Measurements from ENCODE around the gene BSN. TPM values are rescaled to one million over a fixed set of nuclear protein-coding genes. Genes with fewer than 3 reads are reported as not detected.

BSN gene
- total and polyA plus RNA-seq, 2 donors (not counting 1 experiment from before 2014, with no cell fraction given) = 0.03 to 0.20 TPM

GRCh38 chr3:49700453-49701128 is 146.3 kb downstream of the BSN start:
- ChIA-PET POLR2A (no interaction called here), CTCF (interaction anchor here (1.0 to 5.0 kb wide), 4 partner anchors 21 to 161 kb away, joined by 3 to 40 read pairs (median 6); no protein-coding TSS in a partner anchor)
- no peaks in the 10 kb centered on the region for H3K9me3 Mint-ChIP-seq (ENCODE audit: insufficient read depth)
- no peaks in the 10 kb centered on the region for H3K27me3 Mint-ChIP-seq
- Histone ChIP-seq H3K79me2 (ENCODE audit: control insufficient read depth, insufficient read depth, low read length) (no peaks in the 10 kb centered on the region), H2AFZ (ENCODE audit: insufficient read depth, low read depth, low read length, poor library complexity, severe bottlenecking) (no peak overlapping the region), H3K27ac (ENCODE audit: low read length in 2 of 2) (no peak overlapping the region), H3K4me3 (ENCODE audit: control extremely low read depth in 1 of 5, extremely low read depth in 1 of 5, insufficient read depth in 1 of 5, low read depth in 2 of 5, low read length in 4 of 5) (no peak overlapping the region), H3K9me3 (ENCODE audit: control extremely low read depth in 1 of 3, control insufficient read depth in 2 of 3, insufficient read depth in 1 of 3, low read length in 2 of 3) (peaks cover 0 to 3% (median 0%) of the 10 kb centered on the region in 3 donors), H3K4me1 (ENCODE audit: control insufficient read depth in 2 of 2, insufficient read depth in 2 of 2, low read length in 2 of 2) (no peaks in the 10 kb centered on the region), H3K36me3 (replicated peaks in 1 of 2; ENCODE audit: control extremely low read depth in 1 of 2, control insufficient read depth in 1 of 2, extremely low read depth in 1 of 2, insufficient read depth in 2 of 2, low read length in 1 of 2) (peaks cover 0 to 44% of the 10 kb centered on the region in 2 experiments), H4K20me1 (ENCODE audit: control insufficient read depth, insufficient read depth, low read length, poor library complexity, severe bottlenecking) (no peaks in the 10 kb centered on the region), H3K9ac (ENCODE audit: low read length) (no peak overlapping the region), H3K4me2 (replicated peaks; ENCODE audit: low read depth, low read length, poor library complexity, severe bottlenecking) (no peak overlapping the region), H3K27me3 (replicated peaks in 1 of 4; ENCODE audit: control extremely low read depth in 1 of 4, control insufficient read depth in 3 of 4, insufficient read depth in 4 of 4, low read length in 3 of 4) (no peaks in the 10 kb centered on the region)
- 91% methylated on average over 13 of the region's 13 CpGs for WGBS (ENCODE audit: insufficient coverage)
- no peak overlapping the region for H3K4me3 Mint-ChIP-seq
- TF ChIP-seq EZH2 (IDR thresholded peaks at IDR 0.05; ENCODE audit: borderline replicate concordance, insufficient read depth, low read depth, low read length, poor library complexity, severe bottlenecking) = no peak
- no peak for TF ChIP-seq CTCF (IDR thresholded peaks at IDR 0.05)
- no peak overlapping the region for H3K27ac Mint-ChIP-seq
- no peak for DNase-seq
- intact Hi-C loops (cut with micrococcal nuclease) = no loop called here
- peaks cover 4% of the 10 kb centered on the region for H3K4me1 Mint-ChIP-seq
- no peak for ATAC-seq (ENCODE audit: low read depth)

GRCh38 chr3:49701388-49702077 is 147.3 kb downstream of the BSN start:
- peaks cover 0 to 52% of the 10 kb centered on the region in 2 experiments for H3K36me3 ChIP-seq (replicated peaks in 1 of 2; ENCODE audit: control extremely low read depth in 1 of 2, control insufficient read depth in 1 of 2, extremely low read depth in 1 of 2, insufficient read depth in 2 of 2, low read length in 1 of 2)
- H3K4me3 Mint-ChIP-seq = no peak overlapping the region
- CTCF ChIA-PET = interaction anchor here (0.6 to 5.0 kb wide), 6 partner anchors 20 to 223 kb away, joined by 3 to 40 read pairs (median 3); no protein-coding TSS in a partner anchor

More at GRCh38 chr3:49701388-49702077, 147.3 kb downstream of the BSN start:
- Histone ChIP-seq H3K9ac (ENCODE audit: low read length) (no peak overlapping the region), H3K4me1 (ENCODE audit: control insufficient read depth in 2 of 2, insufficient read depth in 2 of 2, low read length in 2 of 2) (no peaks in the 10 kb centered on the region), H3K9me3 (ENCODE audit: control extremely low read depth in 1 of 3, control insufficient read depth in 2 of 3, insufficient read depth in 1 of 3, low read length in 2 of 3) (peaks cover 0 to 3% (median 0%) of the 10 kb centered on the region in 3 donors), H3K79me2 (ENCODE audit: control insufficient read depth, insufficient read depth, low read length) (no peaks in the 10 kb centered on the region), H4K20me1 (ENCODE audit: control insufficient read depth, insufficient read depth, low read length, poor library complexity, severe bottlenecking) (no peaks in the 10 kb centered on the region), H2AFZ (ENCODE audit: insufficient read depth, low read depth, low read length, poor library complexity, severe bottlenecking) (no peak overlapping the region), H3K4me2 (replicated peaks; ENCODE audit: low read depth, low read length, poor library complexity, severe bottlenecking) (no peak overlapping the region), H3K4me3 (ENCODE audit: control extremely low read depth in 1 of 5, extremely low read depth in 1 of 5, insufficient read depth in 1 of 5, low read depth in 2 of 5, low read length in 4 of 5) (no peak overlapping the region), H3K27me3 (replicated peaks in 1 of 4; ENCODE audit: control extremely low read depth in 1 of 4, control insufficient read depth in 3 of 4, insufficient read depth in 4 of 4, low read length in 3 of 4) (no peaks in the 10 kb centered on the region), H3K27ac (ENCODE audit: low read length in 2 of 2) (no peak overlapping the region)
- ATAC-seq (ENCODE audit: low read depth) (no peak), DNase-seq (no peak)
- no peaks in the 10 kb centered on the region for H3K27me3 Mint-ChIP-seq
- WGBS (ENCODE audit: insufficient coverage) = 91% methylated on average over 14 of the region's 21 CpGs
- intact Hi-C loops (cut with micrococcal nuclease) = no loop called here
- H3K9me3 Mint-ChIP-seq (ENCODE audit: insufficient read depth) = no peaks in the 10 kb centered on the region
- peak; percentile 26 for TF ChIP-seq CTCF (IDR thresholded peaks at IDR 0.05)
- no peak for TF ChIP-seq EZH2 (IDR thresholded peaks at IDR 0.05; ENCODE audit: borderline replicate concordance, insufficient read depth, low read depth, low read length, poor library complexity, severe bottlenecking)
- no peak overlapping the region for H3K27ac Mint-ChIP-seq
- POLR2A ChIA-PET = interaction anchor here (0.6 kb wide), 1 partner anchor 17 kb away, joined by 3 read pairs; no protein-coding TSS in a partner anchor
- peaks cover 4% of the 10 kb centered on the region for H3K4me1 Mint-ChIP-seq
